TTC549 (cell line): Measurements from ENCODE around the gene TRAPPC3.

Experiments
- FAIRE-seq: peaks from 2 replicates; lab custom pipeline; 2012; peaks lifted over from hg19 to GRCh38; lab: Jason Lieb, UNC

The TRAPPC3 gene

DNA sequence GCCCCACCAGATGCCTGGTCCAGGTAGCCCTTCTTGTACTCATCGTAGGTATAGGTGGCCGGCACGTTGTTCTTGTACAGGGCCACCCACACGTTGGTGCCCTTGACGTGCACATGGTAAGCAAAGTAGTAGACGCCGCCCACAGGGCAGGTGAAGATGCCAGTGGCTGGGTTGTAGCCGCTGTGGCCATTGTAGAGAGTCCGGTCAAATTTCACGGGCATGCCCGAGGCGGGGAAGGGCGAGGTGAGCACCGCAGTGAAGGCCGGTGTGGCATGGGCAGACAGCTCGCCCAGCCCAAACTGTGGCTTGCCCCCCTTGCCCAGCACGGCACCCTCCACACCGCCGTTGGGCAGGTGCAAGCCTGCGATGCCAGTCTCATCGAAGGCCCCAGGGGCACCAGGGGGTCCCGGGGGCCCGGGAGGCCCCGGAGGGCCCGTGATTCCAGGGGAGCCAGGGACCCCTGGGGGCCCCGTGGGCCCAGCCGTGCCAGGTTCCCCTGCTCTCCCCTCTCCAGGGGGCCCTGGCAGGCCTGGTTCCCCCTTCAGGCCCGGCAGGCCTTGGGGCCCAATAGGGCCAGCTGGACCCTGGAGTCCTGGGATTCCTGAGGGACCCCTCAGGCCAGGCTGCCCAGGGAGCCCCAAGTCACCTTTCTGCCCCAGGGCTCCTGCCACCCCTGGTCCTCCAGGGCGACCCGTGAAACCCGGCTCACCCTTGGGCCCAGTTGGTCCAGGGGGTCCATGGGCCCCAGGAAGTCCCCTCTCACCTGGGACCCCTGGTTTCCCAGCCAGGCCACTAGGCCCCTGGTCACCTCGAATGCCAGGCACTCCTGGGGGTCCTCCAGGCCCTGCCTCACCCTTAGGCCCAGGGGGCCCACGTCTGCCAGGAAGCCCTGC is 51.3 kb downstream of the TRAPPC3 start:
- FAIRE-seq = no peak

DNA sequence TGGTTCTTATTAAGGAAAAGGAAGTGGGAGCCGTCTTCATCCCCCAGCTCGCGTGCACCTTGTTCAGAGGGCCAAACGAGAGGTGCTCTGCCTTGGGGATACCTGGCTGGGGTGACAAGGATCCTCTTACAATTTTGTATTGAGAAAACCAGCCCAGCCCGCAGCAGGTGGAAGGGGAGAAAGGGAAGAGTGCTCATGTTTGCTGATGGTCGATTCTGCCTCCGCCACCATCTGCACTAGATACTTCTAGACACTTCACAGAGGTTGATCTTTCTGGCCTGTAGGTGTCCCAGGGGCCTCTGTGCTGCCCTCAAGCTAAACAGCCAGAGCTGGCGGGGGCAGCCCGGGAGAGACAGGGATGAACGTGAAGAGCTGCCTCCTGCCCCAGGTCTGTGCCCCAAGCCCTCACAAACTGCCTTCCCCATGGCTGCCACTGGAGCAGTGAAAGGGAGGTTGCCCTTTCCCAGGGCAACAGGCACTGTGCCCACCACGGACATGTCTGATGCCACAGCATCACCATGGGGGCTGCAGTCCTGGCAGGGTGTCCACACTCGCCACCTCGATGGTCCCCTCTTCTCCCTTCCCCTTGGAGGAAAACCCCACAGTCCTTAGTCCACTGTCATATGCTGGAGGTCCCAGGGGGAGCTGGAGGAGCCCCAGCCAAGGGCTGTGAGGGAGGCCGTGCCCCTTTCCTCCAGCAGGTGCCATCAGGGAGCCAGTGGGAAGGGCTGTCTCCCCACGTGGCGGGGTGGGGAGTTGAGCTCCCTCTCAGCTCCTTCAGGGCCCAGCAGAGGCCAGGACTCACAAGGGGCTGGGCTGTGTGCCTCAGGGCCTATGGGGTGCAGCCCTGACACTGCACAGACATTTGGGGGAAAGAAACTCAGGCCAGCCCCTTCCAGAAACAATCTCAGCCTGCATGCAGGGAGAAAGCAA is 52.5 kb downstream of the TRAPPC3 start:
- no peak for FAIRE-seq

DNA sequence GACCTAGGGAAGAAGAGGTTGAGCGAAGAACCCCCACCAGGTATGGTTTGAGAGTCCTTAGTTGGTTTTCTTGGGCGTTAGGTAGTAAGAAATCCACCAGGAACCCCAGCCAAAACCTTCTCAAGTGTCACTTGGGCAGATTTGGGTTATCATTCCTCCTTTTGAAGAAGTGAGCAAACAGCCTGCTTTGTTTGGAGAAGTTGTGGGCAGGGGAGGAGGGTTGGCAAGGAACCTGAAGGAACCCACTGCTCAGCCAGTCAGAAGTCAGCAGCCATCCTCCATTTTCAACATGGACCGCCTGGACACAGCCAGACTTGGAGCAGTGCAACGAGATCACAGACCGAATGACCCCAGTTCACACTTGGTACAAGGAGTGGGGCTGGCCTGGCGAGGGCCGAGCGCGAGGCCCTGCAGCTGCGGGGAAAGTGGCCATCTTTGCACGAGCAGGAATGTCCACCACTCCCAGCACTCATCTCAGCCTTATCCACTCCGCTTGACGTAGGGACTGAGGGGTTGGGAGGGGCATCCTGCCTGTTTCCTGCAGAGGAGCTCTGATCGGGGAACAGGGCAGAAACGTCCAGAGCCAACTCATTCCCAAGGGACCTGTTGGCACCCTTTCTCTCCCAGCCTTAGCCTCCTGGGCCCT is 53.4 kb downstream of the TRAPPC3 start:
- FAIRE-seq = no peak

- no peak for FAIRE-seq
Measured at GRCh38 chr1:36094621-36095061, 54.6 kb downstream of the TRAPPC3 start.

- no peak for FAIRE-seq
Measured at GRCh38 chr1:36093929-36094328, 55.4 kb downstream of the TRAPPC3 start.

GRCh38 chr1:36093226-36093625 is 56.1 kb downstream of the TRAPPC3 start:
- no peak for FAIRE-seq

DNA sequence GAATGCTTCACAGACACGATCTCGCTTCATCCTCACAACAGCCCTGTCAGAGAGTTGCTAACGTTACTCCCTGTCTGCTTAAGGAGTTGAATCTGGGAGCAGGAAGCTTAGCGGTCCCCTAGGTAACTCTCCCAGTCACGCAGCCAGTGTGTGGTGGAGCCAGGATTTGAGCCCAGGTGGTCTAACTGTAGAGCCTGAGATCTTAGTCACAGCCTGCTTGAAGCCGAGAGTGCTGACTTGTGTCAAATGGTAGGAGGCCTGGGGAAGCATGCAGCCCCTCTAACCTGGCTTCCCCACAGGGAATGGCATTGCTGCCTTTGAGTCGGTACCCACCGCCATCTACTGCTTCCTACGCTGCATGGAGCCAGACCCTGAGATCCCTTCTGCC is 56.5 kb downstream of the TRAPPC3 start:
- no peak for FAIRE-seq

- no peak for FAIRE-seq
Measured at GRCh38 chr1:36092166-36092797, 57.0 kb downstream of the TRAPPC3 start.

DNA sequence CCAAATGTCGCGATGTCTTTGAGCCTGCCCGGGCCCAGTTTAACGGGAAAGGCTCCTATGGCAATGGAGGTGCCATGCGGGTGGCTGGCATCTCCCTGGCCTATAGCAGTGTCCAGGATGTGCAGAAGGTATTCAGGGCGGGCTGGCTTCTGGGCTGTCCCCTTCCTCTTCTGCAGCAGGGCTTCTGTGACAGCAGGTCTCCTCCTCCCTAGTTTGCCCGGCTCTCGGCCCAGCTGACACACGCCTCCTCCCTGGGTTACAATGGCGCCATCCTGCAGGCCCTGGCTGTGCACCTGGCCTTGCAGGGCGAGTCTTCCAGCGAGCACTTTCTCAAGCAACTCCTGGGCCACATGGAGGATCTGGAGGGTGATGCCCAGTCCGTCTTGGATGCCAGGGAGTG is 57.6 kb downstream of the TRAPPC3 start:
- FAIRE-seq = no peak

DNA sequence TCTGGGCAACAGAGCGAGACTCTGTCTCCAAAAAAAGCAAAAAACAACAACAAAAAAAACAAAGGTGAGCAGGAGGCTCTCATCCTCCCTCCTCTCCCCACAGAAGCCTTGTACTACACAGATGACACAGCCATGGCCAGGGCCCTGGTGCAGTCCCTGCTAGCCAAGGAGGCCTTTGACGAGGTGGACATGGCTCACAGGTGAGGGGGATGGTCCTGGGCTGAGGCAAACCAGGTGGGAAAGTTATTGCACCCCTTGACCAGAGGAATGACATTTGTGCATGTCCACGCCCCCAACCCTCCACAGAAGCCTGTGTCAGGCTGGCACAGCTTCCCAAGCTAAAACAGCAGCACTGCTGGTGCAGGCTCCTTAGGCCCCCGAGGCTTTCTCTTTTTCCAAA is 58.1 kb downstream of the TRAPPC3 start:
- no peak for FAIRE-seq

- no peak for FAIRE-seq
Measured at GRCh38 chr1:36089393-36090121, 59.7 kb downstream of the TRAPPC3 start.

GRCh38 chr1:36088577-36089392 is 60.5 kb downstream of the TRAPPC3 start, which contains the start of gene ADPRS:
Gene ADPRS, plus strand, starts transcription at chr1:36088892. Its CDS starts 13 bp downstream, at chr1:36088905.
- FAIRE-seq = no peak

- FAIRE-seq = no peak
Measured at GRCh38 chr1:36088265-36088576, 61.1 kb downstream of the TRAPPC3 start.

GRCh38 chr1:36087233-36088123 is 61.8 kb downstream of the TRAPPC3 start:
- FAIRE-seq = no peak
